K562 (cell line): ENCODE measurements around the gene LRRC74B. TPM values are rescaled to one million over a fixed set of nuclear protein-coding genes. Genes with fewer than 3 reads are reported as not detected.
A peak's percentile ranks its signal among the peaks of the same experiment; 100 is the strongest.

Experiments used
- BHLHE40 ChIP-seq: IDR thresholded peaks from 2 replicates; pipeline ENCODE4 v1.6.1; 2011; ENCODE audit warnings: low read length, improper control_type of control experiment
- PBX2 ChIP-seq, 2 experiments: IDR thresholded peaks in 1 of 2; conservative IDR thresholded peaks in 1 of 2; 2 replicates each; pipeline ENCODE4 v1.6.1; 2016; ENCODE audit warnings: low read depth in 2 of 2, mild to moderate bottlenecking in 1 of 2, missing compliant biosample characterization in 1 of 2, missing genetic modification characterization in 1 of 2, moderate library complexity in 1 of 2
- SRSF9 ChIP-seq: fragments of 200-400 bp; formaldehyde crosslinking; IDR thresholded peaks from 2 replicates; pipeline ENCODE4 v1.6.1; 2017; ENCODE audit warnings: low read depth, low read length, borderline replicate concordance
- ZNF830 ChIP-seq: fragments of 250-450 bp; sonication (Bioruptor Pico); IDR thresholded peaks from 2 replicates; pipeline ENCODE4 v1.5.0; 2021; ENCODE audit warnings: mild to moderate bottlenecking
- polyA plus RNA-seq, 8 experiments: library from polyadenylated mRNA; depleted of rRNA in 4 of 8; stranded (reverse) in 5 of 8; unstranded in 3 of 8; fragments of >200 nt; fragmentation: Nextera tagmentation in 2 of 8; fragmentation: Illumina TruSeq in 1 of 8; extraction: Ambion mirVana in 2 of 8; extraction: Trizol in 1 of 8; gene quantifications; 2 replicates each; pipeline versions ENCODE4 v1.2.1 to v1.2.3, GENCODE V29; 2011 to 2014; ENCODE audit warnings: inconsistent platforms in 1 of 8, missing spikeins in 1 of 8
- total RNA-seq, 7 experiments: library from RNA; depleted of rRNA in 6 of 7; stranded (reverse); fragments of >200 nt in 6 of 7; fragmentation: Illumina TruSeq in 2 of 7; extraction: Trizol in 2 of 7; gene quantifications; 2 replicates each; pipeline versions ENCODE4 v1.2.1 to v1.2.3, GENCODE V29; 2011 to 2021; ENCODE audit warnings: low replicate concordance in 1 of 7
- TF ChIP-seq, protein P1 (sequence below): fragments of 450-650 bp; IDR thresholded peaks from 2 replicates; pipeline ENCODE4 v1.6.1; 2016; ENCODE audit warnings: mild to moderate bottlenecking, moderate library complexity
- TF ChIP-seq, protein P2 (sequence below): fragments of 450-650 bp; IDR thresholded peaks from 2 replicates; pipeline ENCODE4 v1.6.1; 2017; ENCODE audit warnings: mild to moderate bottlenecking, moderate library complexity
- TF ChIP-seq, protein P3 (sequence below), 2 experiments: fragments of 250-450 bp in 1 of 2; fragments of 450-650 bp in 1 of 2; sonication (Bioruptor Pico) in 1 of 2; IDR thresholded peaks; 2 replicates each; pipeline versions ENCODE4 v1.6.1 to v1.8.0; 2016 to 2021; ENCODE audit warnings: mild to moderate bottlenecking in 2 of 2, moderate library complexity in 2 of 2, missing compliant biosample characterization in 1 of 2, missing genetic modification characterization in 1 of 2

The LRRC74B gene
- total and polyA plus RNA-seq, 9 of the 15 experiments (the other 6 are each of a cell fraction or from before 2014, with no cell fraction given): not detected

- TF ChIP-seq, protein P1, sequence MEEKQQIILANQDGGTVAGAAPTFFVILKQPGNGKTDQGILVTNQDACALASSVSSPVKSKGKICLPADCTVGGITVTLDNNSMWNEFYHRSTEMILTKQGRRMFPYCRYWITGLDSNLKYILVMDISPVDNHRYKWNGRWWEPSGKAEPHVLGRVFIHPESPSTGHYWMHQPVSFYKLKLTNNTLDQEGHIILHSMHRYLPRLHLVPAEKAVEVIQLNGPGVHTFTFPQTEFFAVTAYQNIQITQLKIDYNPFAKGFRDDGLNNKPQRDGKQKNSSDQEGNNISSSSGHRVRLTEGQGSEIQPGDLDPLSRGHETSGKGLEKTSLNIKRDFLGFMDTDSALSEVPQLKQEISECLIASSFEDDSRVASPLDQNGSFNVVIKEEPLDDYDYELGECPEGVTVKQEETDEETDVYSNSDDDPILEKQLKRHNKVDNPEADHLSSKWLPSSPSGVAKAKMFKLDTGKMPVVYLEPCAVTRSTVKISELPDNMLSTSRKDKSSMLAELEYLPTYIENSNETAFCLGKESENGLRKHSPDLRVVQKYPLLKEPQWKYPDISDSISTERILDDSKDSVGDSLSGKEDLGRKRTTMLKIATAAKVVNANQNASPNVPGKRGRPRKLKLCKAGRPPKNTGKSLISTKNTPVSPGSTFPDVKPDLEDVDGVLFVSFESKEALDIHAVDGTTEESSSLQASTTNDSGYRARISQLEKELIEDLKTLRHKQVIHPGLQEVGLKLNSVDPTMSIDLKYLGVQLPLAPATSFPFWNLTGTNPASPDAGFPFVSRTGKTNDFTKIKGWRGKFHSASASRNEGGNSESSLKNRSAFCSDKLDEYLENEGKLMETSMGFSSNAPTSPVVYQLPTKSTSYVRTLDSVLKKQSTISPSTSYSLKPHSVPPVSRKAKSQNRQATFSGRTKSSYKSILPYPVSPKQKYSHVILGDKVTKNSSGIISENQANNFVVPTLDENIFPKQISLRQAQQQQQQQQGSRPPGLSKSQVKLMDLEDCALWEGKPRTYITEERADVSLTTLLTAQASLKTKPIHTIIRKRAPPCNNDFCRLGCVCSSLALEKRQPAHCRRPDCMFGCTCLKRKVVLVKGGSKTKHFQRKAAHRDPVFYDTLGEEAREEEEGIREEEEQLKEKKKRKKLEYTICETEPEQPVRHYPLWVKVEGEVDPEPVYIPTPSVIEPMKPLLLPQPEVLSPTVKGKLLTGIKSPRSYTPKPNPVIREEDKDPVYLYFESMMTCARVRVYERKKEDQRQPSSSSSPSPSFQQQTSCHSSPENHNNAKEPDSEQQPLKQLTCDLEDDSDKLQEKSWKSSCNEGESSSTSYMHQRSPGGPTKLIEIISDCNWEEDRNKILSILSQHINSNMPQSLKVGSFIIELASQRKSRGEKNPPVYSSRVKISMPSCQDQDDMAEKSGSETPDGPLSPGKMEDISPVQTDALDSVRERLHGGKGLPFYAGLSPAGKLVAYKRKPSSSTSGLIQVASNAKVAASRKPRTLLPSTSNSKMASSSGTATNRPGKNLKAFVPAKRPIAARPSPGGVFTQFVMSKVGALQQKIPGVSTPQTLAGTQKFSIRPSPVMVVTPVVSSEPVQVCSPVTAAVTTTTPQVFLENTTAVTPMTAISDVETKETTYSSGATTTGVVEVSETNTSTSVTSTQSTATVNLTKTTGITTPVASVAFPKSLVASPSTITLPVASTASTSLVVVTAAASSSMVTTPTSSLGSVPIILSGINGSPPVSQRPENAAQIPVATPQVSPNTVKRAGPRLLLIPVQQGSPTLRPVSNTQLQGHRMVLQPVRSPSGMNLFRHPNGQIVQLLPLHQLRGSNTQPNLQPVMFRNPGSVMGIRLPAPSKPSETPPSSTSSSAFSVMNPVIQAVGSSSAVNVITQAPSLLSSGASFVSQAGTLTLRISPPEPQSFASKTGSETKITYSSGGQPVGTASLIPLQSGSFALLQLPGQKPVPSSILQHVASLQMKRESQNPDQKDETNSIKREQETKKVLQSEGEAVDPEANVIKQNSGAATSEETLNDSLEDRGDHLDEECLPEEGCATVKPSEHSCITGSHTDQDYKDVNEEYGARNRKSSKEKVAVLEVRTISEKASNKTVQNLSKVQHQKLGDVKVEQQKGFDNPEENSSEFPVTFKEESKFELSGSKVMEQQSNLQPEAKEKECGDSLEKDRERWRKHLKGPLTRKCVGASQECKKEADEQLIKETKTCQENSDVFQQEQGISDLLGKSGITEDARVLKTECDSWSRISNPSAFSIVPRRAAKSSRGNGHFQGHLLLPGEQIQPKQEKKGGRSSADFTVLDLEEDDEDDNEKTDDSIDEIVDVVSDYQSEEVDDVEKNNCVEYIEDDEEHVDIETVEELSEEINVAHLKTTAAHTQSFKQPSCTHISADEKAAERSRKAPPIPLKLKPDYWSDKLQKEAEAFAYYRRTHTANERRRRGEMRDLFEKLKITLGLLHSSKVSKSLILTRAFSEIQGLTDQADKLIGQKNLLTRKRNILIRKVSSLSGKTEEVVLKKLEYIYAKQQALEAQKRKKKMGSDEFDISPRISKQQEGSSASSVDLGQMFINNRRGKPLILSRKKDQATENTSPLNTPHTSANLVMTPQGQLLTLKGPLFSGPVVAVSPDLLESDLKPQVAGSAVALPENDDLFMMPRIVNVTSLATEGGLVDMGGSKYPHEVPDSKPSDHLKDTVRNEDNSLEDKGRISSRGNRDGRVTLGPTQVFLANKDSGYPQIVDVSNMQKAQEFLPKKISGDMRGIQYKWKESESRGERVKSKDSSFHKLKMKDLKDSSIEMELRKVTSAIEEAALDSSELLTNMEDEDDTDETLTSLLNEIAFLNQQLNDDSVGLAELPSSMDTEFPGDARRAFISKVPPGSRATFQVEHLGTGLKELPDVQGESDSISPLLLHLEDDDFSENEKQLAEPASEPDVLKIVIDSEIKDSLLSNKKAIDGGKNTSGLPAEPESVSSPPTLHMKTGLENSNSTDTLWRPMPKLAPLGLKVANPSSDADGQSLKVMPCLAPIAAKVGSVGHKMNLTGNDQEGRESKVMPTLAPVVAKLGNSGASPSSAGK: no peak
- TF ChIP-seq, protein P2, sequence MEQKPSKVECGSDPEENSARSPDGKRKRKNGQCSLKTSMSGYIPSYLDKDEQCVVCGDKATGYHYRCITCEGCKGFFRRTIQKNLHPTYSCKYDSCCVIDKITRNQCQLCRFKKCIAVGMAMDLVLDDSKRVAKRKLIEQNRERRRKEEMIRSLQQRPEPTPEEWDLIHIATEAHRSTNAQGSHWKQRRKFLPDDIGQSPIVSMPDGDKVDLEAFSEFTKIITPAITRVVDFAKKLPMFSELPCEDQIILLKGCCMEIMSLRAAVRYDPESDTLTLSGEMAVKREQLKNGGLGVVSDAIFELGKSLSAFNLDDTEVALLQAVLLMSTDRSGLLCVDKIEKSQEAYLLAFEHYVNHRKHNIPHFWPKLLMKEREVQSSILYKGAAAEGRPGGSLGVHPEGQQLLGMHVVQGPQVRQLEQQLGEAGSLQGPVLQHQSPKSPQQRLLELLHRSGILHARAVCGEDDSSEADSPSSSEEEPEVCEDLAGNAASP: no peak
- 0 out of 2 replicates have a peak, but pooled peaks have one; percentile 69 for TF ChIP-seq ZNF830 (CRISPR knock-in tag)
- no peak for TF ChIP-seq BHLHE40
- 0 out of 2 replicates have a peak, but pooled peaks have one; percentile 2 for TF ChIP-seq PBX2 (CRISPR knock-in tag; IDR thresholded peaks at IDR 0.05; ENCODE audit: low read depth)
- TF ChIP-seq PBX2 (tag; conservative IDR thresholded peaks at IDR 0.05; ENCODE audit: low read depth): no peak
- TF ChIP-seq, protein P3, sequence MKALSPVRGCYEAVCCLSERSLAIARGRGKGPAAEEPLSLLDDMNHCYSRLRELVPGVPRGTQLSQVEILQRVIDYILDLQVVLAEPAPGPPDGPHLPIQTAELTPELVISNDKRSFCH (CRISPR knock-in tag; IDR thresholded peaks at IDR 0.05): no peak
- TF ChIP-seq, protein P3 (tag; IDR thresholded peaks at IDR 0.05): 0 out of 2 replicates have a peak, but pooled peaks have one; percentile 41
- TF ChIP-seq SRSF9: no peak
Measured at GRCh38 chr22:21032868-21033688, 12.7 kb upstream of the LRRC74B start (continued).
